Fibroblast of upper back skin (primary cell): Measurements from ENCODE around the gene SVEP1.
A peak's percentile ranks its signal among the peaks of the same experiment; 100 is the strongest.
"Not testable (repeated sequence)": the region's sequence is repeated elsewhere in the genome, so short reads cannot be mapped to it uniquely, and the experiment has no call there.

Source experiments
- DNase-seq: peaks from one replicate; pipeline ENCODE4 v3.0.0-alpha.2; 2013

The SVEP1 gene

GRCh38 chr9:110579034-110579861 lies at the start of gene SVEP1:
SVEP1 (minus strand) TSS chr9:110579741; CDS start chr9:110579543, 198 bp downstream.
- peak; percentile 35 for DNase-seq

- peak; percentile 82 for DNase-seq
Measured at GRCh38 chr9:110626101-110626829, 46.7 kb upstream of the SVEP1 start.

- DNase-seq = peak; percentile 58
Measured at GRCh38 chr9:110623462-110624025, 44.0 kb upstream of the SVEP1 start.

- DNase-seq = no peak
Measured at GRCh38 chr9:110622368-110622767, 42.8 kb upstream of the SVEP1 start.

- DNase-seq = no peak
Measured at GRCh38 chr9:110620726-110621125, 41.2 kb upstream of the SVEP1 start.

- DNase-seq = peak; percentile 86
Measured at GRCh38 chr9:110619831-110620230, 40.3 kb upstream of the SVEP1 start.

DNA sequence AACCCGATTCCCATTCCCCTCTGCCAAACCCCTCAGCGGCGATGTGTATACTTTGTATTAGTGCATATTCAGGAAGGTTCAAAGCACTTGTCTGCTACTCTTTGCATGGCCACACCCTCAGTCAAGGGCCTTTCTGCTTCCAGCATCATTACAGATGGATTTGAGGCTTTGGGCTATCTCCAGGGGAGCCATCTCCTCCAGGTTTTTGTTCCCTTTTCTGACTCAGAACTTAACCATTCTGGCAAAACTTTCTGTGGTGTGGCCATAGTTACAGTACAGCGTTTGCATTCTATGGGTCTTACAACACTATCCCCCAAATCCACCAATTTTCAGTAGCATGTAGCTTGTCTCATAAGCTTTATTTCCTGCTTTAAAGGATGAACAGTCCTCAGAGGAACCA lies 36.0 kb upstream of the SVEP1 start:
- DNase-seq = peak; percentile 88

GRCh38 chr9:110614576-110614975 lies 35.0 kb upstream of the SVEP1 start:
- DNase-seq = not testable (repeated sequence)

DNA sequence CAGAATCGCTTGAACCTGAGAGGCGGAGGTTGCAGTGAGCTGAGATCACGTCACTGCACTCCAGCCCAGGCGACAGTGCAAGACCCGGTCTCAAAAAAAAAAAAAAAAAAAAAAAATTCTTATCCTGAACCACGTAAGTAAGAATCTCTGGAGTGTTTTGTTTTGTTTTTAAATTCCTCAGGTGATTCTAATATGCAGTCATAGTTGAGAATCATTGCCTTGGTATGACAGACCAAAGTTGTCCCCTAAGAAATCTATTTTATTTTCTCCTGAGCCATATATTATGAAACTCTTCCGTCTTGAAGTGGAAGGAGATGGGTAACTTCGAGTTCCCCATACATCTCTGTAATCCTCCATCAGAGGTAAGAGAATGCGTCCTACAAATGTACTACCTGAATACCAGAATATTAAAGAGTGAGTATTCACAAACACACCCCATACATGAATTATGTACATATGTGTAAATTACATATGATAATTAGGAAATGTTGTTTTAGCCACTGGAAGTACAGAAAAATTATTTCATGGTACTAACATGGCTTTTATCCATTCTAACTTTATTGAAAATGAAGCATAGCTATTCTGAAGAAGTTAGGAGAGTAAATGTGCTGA lies 26.7 kb upstream of the SVEP1 start:
- DNase-seq = peak; percentile 50

GRCh38 chr9:110605565-110605964 lies 26.0 kb upstream of the SVEP1 start:
- peak; percentile 68 for DNase-seq

- DNase-seq = peak; percentile 32
Measured at GRCh38 chr9:110604171-110604601, 24.6 kb upstream of the SVEP1 start.

GRCh38 chr9:110602281-110602680 lies 22.7 kb upstream of the SVEP1 start:
- DNase-seq = peak; percentile 42

DNA sequence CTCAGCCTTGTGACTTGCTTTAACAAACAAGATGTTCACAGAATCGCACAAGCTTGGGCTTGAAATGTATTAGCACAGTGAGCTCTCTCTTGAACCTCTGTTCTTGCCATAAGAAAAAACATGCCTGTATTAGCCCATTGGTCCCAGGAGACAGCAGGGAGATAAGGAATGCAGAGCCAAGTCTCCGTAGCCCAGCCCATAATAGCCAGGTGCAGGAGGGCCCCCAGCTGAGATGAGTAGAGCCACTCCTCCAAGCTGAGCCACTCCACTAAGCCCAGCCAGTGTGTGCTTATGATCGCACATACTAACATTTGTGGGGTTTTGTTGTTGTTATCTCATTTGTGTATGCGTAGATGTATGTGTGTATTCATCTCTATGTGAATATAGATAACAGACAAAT lies 21.6 kb upstream of the SVEP1 start:
- DNase-seq = no peak

GRCh38 chr9:110599468-110599867 lies 19.9 kb upstream of the SVEP1 start:
- no peak for DNase-seq

- no peak for DNase-seq
Measured at GRCh38 chr9:110592044-110592830, 12.7 kb upstream of the SVEP1 start.

DNA sequence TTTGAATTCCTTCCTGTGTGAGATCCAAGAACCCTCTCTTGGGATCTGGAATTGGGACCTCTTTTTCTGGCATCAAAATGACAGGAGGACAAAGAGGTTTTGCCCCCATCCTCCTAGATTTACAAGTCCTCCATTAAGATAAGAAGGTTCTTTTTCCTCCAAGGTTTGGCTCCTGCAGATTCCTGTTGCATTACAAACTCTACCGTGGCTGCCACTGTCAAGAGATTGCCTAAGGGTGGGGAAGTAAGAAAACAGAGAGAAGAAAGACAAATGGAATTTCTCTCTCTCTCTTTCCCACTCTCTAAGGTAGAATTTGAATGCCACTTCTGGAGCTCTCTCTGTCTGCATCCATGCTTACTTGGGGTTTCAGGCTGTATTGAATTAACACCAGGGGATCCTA lies 12.0 kb upstream of the SVEP1 start:
- DNase-seq = no peak

DNA sequence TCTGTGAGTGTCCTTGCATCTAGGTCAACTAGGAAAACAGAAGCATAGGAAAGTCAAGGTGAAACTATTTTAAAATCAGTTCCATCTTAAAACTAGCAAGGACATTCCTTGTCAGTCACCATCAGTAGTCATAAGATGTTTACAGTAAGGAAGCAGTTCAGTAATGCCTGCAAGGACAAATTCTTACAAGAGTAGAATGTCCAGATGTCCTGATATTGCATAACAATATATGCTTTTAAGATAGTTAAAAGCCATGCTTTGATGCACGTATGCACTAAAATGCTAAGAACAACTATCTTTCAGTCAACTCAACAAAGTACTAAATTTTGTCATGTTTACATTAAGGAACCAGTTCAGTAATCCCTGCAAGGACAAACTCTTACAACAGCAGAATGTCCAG lies 11.3 kb upstream of the SVEP1 start:
- no peak for DNase-seq

- no peak for DNase-seq
Measured at GRCh38 chr9:110588296-110588695, 8.8 kb upstream of the SVEP1 start.

DNA sequence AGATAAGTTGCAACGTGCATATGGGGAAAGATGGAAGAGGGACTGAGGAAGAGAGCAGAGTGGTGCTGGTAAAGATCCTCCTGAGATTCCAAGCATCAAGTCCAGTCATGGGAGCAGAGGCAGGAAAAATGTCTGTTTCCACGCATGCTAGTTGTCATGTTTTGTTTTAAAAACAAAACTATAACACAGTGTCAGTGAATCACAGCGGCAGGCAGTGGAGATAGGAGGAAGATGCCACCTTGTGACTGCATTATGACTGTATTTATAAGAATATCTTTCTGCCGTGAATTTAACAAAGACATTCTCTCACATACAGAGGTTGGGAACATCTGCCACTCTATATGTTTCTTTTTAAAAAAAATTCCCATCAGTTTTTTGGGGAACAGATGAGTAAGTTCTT lies 3.7 kb upstream of the SVEP1 start:
- DNase-seq = peak; percentile 46

DNA sequence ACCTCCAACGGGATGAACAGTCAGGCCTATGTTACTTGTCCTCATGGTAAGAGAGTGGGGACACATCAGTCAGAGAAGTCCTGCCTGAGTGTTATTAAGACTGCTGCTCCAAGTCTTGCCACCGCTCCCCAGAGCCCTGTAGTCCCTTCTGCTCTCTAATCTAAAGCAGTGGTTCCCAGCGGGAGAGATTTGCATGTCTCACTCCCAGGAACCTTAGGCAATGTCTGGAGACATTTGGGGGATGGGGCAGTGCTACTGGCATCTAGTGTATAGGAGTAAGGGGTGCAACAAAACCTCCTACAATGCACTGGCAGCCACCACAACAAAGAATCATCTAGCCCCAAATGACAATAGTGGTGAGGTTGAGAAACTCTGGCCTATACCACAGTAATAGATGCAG lies 2.6 kb upstream of the SVEP1 start:
- DNase-seq = no peak

- peak; percentile 63 for DNase-seq
Measured at GRCh38 chr9:110580850-110581249, 1.3 kb upstream of the SVEP1 start.

- peak; percentile 97 for DNase-seq
Measured at GRCh38 chr9:110579862-110580219, 300 bp upstream of the SVEP1 start.
